SH-SY5Y (cell line): ENCODE data around the gene PNPLA5.

Experiments used
- GATA2 ChIP-seq: IDR thresholded peaks from 2 replicates; pipeline ENCODE4 v1.6.1; 2011; ENCODE audit warnings: mild to moderate bottlenecking, low read depth, low read length
- GATA3 ChIP-seq: IDR thresholded peaks from 2 replicates; pipeline ENCODE4 v1.6.1; 2011; ENCODE audit warnings: low read depth, mild to moderate bottlenecking, low read length, moderate library complexity

The PNPLA5 gene

DNA sequence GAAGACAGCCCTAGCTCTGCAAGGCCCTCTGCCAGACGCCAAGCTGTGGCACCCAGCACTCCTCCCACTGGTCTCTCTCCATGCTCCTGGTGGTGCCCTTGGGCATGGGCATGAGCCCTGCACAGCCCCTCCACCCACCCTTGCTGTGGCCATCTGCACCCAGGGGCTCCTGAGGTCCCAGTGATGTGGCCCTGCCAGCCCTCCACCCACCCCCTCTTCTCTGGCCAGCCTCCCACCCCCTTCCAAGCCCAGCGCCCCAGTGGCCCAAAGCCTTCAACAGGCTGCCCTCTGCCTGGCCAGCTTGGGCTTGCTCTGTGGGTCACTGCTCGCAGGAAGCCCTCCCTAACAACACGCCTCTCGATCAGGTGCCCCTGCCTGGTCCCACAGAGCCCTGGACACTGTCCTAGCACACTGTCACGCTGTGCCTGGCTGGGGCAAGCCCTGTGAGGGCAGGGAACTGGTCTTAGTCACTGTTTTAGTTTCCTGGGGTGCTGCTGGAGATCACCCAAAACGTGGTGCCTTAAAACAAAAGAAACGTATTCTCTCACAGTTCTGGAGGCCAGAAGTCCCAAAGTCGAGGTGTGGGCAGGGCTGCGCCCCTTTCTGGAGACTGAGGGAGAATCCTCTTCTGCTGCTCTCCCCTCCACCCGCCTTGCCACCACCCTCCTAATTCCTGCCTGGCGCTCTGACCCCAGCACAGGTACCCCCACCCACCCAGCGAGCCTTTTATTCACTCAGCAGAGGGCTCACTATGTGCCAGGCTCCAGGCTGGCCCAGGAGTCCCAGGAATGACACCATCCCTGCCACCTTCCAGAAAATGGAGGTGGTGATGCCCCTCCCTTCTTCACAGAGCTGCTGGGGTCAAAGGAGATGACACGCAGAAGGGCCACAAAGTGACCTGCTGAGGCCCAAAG lies 44.2 kb downstream of the PNPLA5 start:
- TF ChIP-seq GATA2: no peak
- TF ChIP-seq GATA3: no peak

DNA sequence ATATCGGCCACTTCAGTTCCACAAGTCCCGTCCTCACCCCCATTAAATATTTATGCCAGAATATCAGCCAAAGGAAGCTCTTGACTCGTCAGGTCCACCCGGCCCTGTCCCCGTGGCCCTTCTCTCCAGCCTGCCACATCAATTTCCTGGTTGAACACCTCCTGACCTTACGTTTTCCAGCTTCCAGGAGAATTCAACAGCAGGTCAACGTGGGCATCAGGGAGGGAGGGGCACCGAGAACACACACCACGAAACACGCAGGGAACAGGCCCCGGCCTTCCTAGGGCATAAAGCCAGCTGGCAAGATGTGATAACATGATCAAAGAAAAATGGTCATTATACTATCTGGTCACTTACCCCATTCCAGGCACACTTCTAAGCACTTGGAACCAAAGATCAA lies 44.8 kb downstream of the PNPLA5 start:
- TF ChIP-seq GATA3 (no peak), GATA2 (no peak)

DNA sequence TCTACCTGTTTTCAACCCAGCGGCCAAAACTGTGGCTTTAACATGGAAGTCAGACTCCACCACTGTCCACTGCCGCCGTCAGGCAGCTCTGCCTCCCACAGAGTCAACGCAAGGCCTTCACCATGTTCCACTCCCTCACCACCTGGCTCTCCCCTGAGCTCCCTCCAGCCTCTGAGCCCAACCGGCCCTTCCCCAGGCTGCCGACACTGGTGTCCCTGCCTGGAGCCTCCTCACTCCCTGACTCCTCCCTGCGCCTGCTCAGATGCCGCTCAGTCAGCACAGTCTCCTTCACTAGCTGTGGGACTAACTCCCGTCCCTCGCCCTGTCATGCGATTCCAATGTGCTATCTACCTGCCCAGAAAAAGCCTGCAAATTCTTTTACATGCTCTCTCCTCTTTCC lies 45.8 kb downstream of the PNPLA5 start:
- TF ChIP-seq GATA3 (no peak), GATA2 (no peak)

DNA sequence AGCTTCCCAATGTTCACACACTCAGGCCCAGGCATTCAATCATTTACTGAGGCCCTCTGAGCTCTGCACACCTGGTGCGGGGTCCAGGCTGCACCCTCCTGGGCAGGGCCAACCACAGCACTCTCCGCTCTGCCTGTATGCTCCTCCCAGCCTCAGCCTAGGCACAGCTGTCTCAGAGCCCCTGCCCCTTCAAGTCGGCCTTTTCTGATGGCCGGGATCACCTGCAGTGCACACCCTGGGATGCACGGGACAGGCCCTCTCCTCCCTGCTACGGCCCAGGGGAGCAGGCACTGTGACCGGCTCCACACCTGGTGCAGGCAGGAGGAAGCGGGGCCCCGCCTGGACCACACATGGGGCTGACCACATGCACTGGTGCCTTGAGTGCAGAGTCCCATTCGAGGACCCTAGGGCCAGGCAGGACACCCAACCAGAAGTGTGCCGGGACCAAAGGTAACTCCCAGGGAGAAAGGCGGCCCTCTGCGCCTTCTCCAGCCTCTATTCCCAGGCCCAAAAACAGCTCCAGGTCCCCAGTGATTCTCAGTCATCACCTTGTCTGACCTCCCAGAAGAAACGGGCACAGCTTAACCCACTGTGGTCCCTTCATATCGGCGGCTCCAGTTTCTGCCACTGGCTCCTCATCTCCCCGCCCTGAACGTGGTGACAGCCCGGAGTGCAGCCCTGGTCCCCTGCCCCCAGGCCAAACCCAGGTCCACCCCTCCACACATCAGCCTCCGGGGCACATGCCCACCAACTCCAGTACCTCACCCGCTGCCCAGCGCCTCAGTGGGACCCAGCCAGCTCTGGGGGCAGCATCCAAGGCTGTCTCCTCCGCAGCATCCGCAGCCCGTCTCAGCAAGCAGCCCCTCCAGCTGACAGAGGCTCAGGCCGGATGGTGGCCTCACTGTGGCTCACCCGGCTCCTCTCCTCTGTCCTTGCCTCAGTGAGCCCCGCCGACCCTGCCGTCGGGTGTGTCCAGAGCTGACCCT lies 47.0 kb downstream of the PNPLA5 start:
- no peak for TF ChIP-seq GATA2
- TF ChIP-seq GATA3: no peak

DNA sequence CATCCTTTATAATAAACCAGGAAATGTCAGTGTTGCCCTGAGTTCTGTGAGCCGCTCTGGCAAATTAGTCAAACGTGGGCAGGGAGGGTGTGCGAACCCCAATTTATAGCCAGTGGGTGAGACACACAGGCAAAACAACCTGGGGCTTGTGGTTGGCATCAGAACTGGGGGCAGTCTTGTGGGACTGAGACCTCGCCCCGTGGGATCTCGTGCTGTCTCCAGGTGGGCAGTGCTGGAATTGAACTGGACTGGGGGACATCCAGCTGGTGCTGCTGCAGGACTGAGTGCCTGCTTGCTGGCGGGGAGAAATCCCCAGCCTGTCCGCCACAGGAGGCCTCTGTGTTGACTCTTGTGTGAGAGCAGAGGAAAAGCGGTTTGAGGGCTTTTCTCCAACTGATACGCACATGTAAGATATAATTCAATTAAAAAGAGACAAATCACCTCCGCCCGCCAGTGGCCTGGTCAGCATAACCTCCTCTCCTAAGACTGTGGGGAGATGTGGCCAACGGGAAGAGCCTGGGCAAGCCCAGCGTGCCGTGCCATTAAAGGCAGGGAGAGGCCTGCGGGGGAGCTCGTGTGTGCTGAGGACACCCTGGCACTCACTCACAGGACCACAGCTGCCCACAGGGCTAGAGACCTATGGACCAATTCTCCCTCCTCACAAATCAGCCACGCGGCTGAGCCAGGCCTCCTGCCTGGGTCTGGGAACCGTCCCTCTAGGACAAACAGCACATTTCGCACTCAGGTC lies 47.9 kb downstream of the PNPLA5 start:
- TF ChIP-seq GATA2 (no peak), GATA3 (no peak)

DNA sequence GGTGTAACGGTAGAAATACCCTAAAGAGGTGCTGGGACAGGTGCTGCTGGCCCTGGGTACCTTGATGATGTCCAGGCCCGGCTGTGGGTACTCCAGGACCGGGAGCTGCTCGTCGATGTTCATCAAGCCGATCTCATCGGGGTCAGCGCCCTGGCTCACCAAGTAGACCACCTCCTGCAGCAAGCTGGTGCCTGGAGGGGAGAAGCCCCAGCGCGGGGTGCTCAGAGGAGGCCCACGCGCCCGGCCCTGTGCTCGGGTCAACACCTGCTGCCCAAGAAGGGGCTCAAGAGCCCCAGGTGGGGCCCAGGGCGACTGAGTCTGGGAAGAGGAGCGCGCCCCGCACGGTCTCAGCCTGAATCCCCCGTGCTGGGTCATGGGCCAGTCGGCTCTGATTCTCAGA lies 50.1 kb downstream of the PNPLA5 start:
- TF ChIP-seq GATA2 (no peak), GATA3 (no peak)

DNA sequence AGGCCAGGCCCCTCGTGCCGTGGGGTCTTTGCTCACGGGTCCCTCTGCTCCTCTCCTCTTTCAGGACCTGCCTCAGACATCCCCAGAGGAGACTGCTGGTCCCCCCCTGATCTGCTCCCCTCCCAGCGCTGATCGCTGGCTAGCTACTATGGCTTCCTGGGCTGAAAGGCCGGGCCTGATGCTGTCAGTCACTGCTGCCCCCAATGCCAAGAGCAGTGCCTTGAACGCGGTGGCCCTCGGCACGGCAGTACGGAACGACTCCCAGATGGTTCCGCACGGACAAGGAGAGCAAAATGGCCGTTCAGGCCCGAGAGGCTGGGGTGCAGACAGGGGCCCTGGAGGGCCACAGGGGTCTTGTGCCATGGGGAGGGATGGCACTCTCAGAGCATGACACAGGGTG lies 51.0 kb downstream of the PNPLA5 start:
- TF ChIP-seq GATA3 (no peak), GATA2 (no peak)

DNA sequence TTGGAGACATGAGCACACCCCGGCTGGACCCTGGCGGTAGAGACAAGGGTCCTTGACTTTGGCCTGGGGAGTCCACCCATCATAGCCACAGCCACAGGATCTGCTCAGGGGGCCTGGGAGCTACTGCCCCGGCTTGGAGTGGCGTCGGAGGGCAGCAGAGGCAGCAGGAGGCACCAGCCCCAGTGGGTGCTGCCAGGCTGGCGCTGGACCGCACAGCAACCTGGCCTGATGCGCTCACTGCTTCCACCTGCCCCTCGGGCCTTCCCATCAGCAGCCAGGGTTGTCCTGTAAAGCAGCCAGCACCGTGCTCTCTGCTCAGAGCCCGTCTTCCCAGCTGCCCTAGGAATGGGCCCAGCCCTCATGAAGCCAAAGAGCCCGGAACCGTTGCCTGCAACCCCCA lies 51.4 kb downstream of the PNPLA5 start:
- TF ChIP-seq GATA2 (no peak), GATA3 (no peak)

DNA sequence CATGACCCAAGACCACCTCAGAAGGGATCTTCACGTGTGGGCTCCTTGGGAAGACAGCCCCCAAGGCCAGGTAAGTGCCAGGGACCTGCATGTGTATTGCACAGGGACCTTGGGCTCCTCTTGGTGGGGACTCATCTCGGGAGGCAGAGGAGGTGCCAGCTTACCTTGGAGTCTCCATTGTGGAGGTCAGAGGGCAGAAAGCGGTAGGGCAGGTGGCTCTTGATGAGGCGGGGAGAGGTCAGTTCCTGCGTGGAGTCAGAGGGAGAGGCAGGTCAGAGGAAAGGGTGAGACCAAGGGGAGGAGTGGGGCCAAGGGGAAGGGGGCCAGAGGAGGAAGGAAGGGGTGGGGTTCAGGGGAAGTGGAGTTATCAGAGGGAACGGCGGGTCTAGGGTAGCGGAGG lies 52.0 kb downstream of the PNPLA5 start:
- no peak for TF ChIP-seq GATA3
- no peak for TF ChIP-seq GATA2

DNA sequence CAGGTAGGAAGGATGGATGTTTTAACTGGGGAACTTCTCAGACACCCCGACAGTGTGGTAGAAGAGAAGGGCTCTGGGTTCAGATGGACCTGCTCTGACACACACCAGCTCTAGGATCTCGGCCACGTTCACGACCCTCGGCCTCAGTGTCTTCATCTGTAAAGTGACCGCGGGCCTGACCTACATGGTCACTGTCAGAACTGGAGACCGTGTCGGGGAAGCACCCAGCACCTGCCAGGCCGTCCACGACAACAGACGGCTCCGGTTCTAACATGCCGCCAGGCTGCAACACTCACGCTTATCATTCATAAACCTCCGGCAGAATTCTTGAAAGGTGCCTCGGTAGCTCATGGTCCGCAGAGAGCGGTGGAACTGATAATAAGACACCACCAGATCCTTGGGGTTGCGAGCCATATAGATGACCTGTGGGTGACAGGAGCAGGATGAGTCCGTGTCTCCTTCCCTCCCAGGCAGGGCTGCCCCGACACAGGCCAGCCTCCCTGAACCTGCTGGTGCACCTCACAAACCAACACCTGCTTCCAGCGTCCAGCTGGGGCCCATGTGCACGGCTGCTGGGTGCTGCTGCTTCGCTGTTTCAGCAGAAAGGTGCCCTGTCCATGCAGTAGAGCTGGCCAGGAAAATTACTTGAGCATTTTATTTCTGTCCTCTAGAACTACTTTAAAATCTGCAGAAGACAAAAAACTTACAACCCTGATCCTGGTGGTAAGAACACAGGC lies 53.1 kb downstream of the PNPLA5 start:
- TF ChIP-seq GATA3 (no peak), GATA2 (no peak)

DNA sequence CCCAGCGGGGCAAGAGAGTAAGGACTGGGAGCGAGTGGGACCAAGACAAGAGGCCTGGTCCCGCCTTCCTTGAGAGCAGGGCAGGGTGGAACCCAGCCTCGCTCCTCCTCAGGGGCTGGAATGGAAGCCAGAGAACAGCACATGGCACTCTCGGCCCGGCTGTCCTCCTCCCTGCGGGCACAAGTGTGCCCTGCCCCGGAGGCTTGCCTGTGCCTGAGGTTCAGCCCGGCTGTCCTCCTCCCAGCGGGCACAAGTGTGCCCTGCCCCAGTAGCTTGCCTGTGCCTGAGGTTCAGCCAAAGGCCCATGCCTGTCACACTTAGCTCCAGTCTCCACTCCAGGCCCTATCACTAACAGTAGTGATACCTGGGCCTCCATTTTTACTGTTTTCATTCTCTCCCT lies 53.7 kb downstream of the PNPLA5 start:
- no peak for TF ChIP-seq GATA3
- TF ChIP-seq GATA2: no peak

DNA sequence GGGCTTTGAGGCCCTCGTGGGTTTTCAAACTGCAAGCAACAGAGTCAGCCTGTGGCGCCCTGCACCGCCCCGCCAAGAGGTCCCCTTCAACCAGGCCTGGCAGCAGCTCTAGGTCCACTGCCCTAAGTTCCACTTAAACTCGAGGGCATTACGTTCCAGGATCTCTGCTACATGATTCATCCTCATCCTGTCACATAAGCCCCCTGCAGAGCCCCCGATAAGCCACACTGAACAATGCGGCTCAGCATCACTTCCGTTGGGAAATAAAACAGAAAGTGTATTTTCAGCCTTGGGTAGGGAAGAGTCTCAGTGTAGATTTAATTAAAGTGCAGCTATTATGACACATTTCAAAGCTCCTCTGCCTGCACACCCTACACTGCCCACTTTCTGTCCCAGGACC lies 54.1 kb downstream of the PNPLA5 start:
- TF ChIP-seq GATA2 (no peak), GATA3 (no peak)

DNA sequence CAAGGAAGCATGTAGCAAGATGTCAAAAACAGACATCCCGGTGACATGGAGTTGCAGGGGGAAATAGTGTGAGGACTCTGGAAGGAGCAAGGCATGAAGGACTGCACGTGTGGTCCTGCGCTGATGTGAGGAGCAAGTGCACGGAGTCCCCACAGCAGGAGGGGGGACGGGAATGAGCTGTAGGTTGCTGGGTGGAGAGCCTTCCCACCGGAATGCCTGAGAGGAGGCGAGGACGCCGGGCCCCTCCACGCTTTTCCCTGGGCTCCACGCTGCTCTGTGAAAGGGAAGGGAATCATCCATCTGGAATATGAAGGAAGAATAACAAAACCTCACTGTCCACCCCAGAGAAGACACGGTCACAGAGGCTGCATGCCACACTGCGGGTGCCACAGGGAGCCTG lies 56.1 kb downstream of the PNPLA5 start:
- TF ChIP-seq GATA2: no peak
- no peak for TF ChIP-seq GATA3

DNA sequence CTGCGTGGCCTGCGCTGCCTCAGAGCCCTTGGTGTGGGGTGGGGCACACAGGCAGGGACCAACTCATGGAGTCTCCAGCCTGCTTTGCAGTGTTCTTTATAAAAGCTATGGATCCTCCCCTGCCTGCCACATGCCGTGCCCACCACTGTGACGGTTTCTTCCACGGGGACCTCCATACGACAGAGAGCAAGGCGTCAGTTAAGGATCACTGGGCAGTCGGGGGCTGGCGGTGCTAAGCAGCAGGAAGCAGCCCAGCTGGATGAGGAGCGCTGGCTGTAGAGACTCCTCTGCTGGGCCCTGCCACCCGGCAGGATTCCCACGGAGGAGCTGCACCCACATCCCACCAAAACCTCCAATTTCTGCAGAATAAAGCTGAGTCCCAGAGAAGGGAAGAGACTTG lies 56.6 kb downstream of the PNPLA5 start:
- TF ChIP-seq GATA2 (no peak), GATA3 (no peak)
